NCI-H1092 (cell line): ENCODE data around the gene LIMCH1.
"Not testable (repeated sequence)": the region's sequence is repeated elsewhere in the genome, so short reads cannot be mapped to it uniquely, and the experiment has no call there.

Source experiments
- DNase-seq: peaks from one replicate; lab custom pipeline; 2025; lab: John Stamatoyannopoulos, UW

The LIMCH1 gene

DNA sequence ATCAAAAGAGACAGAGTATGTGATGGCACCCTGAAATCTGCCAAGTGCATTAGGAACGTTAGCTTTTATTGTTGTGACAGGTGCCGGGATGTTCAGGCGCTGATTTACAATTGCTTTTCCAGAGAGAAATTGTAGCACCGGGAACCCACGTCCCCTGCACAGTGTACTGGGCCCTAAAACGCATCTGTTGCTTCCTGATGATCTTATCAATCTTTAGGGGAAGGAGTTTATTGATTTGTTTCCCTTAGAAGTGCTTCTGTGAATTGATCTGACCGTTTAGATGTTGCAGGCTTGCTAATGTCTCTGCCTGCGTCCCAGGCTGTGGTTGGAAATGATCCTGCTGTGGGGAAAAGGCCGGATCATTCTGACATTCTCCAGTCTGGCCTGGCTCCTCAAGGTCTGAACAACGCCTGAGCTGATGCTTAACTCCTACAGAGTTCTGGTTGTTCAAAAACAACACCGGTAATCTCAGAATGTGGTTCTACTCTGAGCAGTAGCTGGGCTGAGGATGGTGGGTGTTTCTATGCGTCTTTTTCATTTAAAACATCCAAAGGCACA is 193.7 kb downstream of the LIMCH1 start:
- no peak for DNase-seq

DNA sequence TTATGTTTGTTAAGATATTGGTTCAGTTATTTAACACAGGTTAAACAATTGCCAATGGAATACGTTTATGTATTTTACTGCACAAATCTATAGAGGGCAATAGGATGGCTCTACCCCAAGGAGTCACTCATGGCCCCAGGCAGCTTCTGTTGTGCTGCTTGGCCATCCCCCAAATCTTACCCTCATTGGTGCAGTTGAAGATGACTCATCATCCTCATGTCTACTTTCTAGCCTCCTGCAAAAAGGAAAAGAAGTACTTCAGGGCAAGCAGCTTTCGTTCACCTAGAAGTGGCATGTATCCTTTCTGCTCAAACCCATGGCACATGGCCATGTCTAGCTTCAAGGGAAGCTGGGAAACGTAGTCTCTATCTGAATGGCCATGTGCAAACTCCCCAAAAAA is 196.4 kb downstream of the LIMCH1 start:
- no peak for DNase-seq

DNA sequence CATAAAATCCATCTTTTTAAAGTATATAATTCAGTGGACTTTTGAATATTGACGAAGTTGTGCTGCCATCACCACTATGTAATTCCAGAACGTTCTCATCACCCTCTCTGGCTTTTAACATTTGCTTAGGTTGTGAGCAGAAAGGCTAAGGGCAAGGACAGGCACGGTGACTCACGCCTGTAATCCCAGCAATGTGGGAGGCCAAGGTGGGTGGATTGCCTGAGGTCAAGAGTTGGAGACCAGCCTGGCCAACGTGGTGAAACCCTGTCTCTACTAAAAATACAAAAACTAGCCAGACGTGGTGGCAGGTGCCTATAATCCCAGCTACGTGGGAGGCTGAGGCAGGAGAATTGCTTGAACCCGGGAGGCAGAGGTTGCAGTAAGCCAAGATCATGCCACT is 199.5 kb downstream of the LIMCH1 start:
- not testable (repeated sequence) for DNase-seq

DNA sequence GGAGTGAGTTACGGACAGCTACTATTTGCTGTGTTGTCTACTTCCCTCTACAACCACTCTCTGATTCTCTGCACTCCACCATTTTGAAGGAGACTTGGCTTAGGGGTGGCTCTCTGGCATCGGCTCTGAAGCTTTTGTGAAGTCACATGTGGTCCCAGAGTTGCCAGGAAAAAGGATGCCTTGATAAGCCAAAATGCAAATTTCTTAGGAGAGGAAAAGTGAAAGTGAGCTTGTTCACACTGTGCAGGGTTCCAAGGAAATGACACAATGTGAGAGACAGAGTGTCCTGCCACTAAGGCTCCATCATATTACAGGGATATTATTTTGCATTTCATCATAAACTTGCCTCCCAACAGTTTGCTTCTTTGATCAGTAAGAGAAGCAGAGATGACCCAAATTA is 203.4 kb downstream of the LIMCH1 start:
- DNase-seq: no peak

DNA sequence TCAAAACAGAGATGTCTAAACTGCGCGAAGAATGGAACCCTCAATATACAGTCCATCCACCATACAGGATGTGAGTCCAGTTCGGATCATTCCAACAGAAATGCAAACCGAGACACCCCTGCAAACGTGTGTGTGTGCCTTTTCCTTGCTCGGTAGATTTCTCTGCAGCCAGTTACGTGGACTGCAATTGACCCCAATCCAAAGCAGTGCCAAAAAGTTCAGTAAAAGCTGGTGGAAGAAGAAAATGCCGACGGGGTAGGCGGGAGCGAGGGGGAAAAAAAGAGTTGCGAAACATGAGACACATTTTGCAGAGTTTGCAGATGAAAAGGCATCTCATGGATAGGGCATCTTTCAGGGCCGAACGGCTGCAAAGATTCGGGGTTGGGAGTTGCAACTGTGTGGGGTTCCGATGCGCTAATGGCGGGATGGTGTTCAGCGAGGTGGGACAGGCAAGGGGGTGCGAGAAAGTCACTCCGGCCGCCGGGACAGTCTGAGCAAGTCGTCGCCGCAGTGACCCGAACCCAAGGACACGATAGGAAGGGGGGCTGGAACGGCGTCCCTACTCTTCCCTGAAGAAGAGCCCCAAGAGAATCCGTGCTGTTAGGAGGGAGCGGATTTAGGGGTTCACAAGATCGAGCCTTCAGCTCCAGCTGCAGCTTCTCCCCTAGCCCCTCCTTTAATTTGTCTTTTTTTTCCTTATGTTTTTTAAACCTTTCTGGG is 206.8 kb downstream of the LIMCH1 start:
- DNase-seq: no peak

DNA sequence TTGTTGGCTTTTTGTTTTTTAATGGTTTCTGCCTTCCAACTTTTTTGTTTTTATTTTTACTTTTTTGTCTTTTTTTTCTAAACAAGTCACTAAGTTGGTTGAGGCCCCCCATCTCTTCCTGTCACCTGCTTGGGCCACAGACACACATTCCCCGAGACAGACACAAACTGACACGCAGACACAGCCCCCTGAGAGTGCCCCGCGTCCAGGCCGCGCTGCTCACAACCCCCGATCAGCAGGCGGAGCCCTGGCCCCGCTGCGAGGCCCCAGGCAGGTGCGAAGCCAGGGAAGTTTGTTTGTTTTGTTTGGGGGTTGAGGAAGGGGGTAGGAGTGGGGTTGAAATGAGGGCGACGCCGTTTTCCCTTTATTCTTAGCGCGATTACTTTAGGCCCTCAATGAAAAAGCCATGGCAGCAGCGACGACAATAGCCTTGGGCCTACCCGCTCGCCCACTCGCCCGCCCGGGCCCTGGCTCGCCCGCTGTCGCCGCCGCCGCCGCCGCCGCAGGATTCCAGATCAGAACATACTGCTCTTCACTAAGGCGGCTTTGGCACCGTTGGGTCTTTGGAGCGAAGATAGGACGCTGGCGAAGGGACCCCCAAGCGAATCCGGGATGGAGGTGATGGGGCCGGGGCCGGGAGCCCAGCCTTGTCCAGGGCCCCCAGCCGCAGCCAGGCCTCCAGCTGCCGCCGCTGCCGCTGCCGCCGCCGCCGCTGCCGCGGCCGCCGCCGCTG is 207.5 kb downstream of the LIMCH1 start:
- no peak for DNase-seq

DNA sequence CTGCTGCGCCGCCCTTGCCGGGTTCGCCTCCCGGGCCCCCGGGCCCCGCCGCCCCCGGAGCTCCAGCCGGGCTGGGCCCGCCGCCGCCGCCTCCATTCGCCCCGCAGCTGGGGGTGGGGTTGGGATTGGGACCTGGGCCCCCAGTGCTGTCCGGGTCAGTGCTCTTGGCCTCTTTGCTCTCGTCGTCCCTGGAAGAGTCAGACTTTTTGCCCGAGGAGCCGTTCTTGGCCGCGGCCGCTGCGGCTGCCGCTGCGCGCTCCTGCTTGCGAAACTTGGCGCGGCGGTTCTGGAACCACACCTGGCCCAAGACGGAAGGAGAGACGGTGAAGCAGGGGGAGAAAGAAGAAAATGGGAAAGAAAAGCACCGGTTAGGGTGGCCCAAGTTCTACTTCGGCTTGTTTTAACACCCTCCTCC is 208.1 kb downstream of the LIMCH1 start:
- DNase-seq: no peak

DNA sequence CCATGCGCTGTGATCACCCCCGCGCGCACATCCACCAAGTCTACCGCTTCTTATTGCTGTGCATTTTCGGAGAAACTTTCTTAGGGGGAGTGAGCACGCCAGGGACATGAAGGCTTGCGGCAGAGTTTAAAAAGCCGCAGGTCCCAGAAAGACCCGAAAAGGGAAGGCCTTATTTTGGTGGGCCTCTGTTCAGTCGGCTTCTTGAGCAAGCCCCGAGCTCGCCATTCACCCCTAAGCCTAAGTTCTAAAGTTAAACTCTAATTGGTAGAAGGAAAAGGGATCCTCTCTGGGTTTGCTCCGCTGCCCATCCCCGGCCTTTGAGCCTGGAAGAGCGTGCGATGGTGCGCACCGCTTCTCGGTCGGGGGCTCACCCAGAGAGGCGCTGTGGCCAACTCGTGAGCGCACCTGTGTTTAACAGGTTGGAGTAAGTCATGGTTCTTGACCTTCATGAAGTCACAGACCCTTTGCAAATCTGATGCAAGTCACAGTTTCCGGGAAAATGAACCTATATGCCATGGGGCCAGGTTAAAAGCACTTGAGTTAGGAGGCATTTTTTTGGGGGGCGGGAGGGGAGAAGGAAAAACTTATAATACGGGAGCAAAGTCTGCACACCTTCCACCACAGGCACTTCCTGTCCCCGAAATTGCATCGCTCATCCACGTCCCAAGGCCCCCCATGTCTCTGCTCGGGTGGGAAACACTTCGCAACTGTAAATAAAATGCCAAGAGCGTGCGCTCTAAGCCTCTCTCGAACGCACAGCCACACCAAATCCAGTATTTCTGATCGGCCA is 208.7 kb downstream of the LIMCH1 start:
- no peak for DNase-seq

DNA sequence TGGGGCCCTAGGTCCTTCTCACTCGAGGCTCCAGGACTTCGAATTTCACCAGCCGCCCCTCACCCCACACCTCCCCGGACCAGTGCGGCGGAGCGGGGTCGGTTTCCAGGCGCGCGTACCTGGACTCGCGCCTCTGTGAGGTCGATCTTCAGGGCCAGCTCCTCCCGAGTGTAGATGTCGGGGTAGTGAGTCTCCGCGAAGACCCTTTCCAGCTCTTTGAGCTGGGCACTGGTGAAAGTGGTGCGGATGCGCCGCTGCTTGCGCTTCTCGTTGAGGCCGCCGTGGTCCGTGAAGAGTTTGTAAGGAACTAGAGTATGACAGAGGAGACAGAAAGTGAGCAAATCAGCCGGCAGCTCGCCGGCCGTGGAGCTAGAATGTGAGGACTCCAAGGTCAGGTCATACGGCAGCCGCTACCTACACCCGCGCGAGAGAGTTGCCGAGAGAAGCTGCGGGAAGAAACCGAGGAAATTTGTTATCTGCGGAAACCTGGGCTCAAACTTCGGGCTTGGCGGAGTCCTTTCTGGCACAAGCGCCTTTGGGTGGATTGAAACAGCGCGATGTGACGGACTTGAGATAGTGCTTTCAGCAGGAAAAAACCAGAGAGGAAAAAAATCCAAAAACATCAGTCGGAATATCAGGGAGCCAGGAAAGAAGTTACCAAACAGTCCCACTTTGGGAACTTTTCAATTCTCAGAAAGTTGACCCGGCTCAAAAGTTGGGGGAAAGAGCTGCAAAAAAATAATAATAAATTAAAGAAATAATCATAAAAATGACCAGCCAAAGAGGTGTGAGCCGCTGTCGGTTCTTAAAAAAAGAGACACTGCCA is 209.5 kb downstream of the LIMCH1 start:
- DNase-seq: no peak

DNA sequence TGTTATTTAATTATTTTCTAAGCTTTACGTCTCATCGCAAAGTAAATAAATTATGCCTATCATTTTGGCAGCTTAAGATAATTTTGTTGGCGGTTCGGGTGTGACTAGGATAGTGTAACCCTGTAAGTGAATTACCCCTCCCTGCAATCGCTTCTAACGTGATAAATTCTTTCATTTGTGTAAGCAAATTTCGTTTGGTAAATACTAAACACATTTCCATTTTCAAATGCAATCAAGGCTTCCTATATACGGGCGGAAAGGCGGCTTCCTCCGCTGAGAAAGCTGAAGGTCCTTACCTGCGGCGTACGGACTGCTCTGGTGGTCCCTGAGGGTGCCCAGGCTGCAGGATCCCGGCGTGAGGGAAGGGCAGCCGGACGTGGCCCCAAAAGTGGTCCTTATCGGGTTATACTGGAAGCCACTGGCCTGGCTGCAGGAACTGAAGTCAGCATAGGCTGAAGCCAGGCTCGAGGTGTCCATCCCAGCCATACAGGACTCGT is 210.2 kb downstream of the LIMCH1 start:
- DNase-seq: no peak

DNA sequence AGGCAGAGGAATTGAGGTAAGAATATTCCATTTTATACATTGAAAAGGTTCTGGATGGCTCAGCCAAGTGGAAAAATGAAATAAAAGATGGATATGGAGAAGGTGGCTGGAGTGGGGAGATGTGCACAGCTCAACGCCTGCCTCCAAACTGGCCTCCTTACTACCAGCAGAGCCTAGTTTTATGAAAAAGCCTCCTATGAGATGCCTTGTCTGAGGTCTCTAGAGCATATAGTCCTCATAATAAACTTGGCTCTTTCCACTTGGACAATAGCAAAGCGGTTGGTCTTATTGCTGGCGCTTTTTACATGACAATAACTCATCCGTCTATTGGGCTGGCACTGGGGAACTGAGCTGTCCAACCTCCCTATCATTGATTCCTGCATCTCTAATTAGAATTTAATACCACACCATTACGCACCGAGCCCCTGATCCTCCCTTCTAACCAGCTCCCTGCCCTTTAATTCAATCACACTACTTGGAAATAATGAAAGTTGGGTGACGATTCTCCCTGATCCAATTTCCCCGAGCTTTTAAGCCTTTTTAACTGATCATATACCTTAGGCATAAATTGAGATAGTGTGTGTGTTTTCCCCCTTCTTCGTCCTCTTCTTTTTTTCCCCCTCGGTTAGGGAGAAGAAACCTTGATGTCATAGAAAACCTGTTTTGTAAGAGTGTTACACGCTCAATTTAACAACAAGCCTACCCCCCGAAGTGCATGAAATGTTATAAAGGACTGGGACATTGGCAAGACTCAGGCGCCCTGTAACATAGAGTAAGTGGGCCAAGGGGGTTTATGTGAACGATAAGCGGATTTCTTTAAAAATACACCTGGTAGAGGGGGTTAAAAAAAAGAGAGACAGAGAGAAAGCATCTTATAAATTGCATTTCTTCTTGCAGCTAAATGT is 210.9 kb downstream of the LIMCH1 start, which contains the start of gene PHOX2B:
Gene PHOX2B (minus strand): TSS at position 155 of the 905 bp plus-strand sequence. CDS start 115 bp downstream, at position 40.
- DNase-seq: no peak

DNA sequence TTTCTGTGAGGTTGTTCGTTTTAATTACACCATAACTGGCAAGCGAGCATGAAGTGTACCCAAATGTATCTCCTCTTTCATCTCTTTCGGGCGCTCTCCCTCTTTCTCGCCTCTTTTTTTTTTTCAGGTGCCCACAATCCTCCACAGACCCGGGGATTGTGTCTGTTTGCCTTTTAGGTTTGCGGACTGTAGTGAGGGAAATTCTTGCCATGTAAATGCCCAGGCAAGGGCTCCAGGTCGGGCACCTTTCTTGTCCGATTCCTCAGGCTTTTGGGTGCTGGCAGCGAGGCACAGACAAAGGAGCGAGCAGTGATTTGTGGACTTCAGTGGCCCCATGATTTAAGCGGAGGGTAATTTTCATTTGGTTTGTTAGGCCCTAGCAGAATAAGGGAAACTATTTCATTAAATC is 211.7 kb downstream of the LIMCH1 start:
- DNase-seq: no peak
